Small intestine (tissue), 7 donors: ENCODE data around the gene FBXW8. TPM values are rescaled to one million over a fixed set of nuclear protein-coding genes. Genes with fewer than 3 reads are reported as not detected.

Experiments
- DNase-seq, 2 donors: peaks; one replicate each; pipeline versions ENCODE4 v3.0.0 to v3.0.0-alpha.2; 2013
- FAIRE-seq: peaks from 2 replicates; lab custom pipeline; 2012; peaks lifted over from hg19 to GRCh38; lab: Jason Lieb, UNC
- H3K27ac ChIP-seq, 3 donors: one replicate each; pipeline ENCODE4 v1.5.1; 2013; ENCODE audit warnings: low read length in 2 of 3, mild to moderate bottlenecking in 2 of 3, control low read depth in 1 of 3, inconsistent platforms in 1 of 3, low read depth in 1 of 3, moderate library complexity in 1 of 3
- H3K27me3 ChIP-seq, 3 donors: one replicate each; pipeline ENCODE4 v1.6.1; 2013; ENCODE audit warnings: low read length in 3 of 3, inconsistent platforms in 1 of 3; ENCODE audit not compliant: control insufficient read depth in 3 of 3, insufficient read depth in 3 of 3
- H3K36me3 ChIP-seq, 3 donors: one replicate each; pipeline ENCODE4 v1.6.1; 2013; ENCODE audit warnings: low read length in 3 of 3, inconsistent platforms in 1 of 3, low read depth in 1 of 3, mild to moderate bottlenecking in 1 of 3, moderate library complexity in 1 of 3; ENCODE audit not compliant: control insufficient read depth in 3 of 3, insufficient read depth in 2 of 3
- H3K4me1 ChIP-seq, 3 donors: one replicate each; pipeline ENCODE4 v1.6.1; 2013; ENCODE audit warnings: low read length in 2 of 3, inconsistent platforms in 1 of 3, low read depth in 1 of 3, mild to moderate bottlenecking in 1 of 3, moderate library complexity in 1 of 3; ENCODE audit not compliant: control insufficient read depth in 3 of 3, insufficient read depth in 2 of 3
- H3K4me3 ChIP-seq, 3 donors: one replicate each; pipeline ENCODE4 v1.5.1; 2013; ENCODE audit warnings: low read length in 3 of 3, control low read depth in 1 of 3, inconsistent platforms in 1 of 3, low read depth in 1 of 3, mild to moderate bottlenecking in 1 of 3, moderate library complexity in 1 of 3
- H3K9me3 ChIP-seq, 2 donors: one replicate each; pipeline ENCODE4 v1.6.1; 2013; ENCODE audit warnings: low read depth in 1 of 2, low read length in 1 of 2; ENCODE audit not compliant: control insufficient read depth in 2 of 2, insufficient read depth in 1 of 2
- WGBS, 3 donors: extraction: QIAGEN DNeasy Blood & Tissue Kit; methylation state at CpG; one replicate each; pipeline ENCODE4 v1.1.7; 2013; 5-methylcytosine and 5-hydroxymethylcytosine counted together
- polyA plus RNA-seq, 4 donors: library from polyadenylated mRNA; stranded (reverse) in 3 of 4; unstranded in 1 of 4; fragments of 200-250 nt in 3 of 4; fragments of 120-200 nt in 1 of 4; gene quantifications; one replicate each; pipeline versions ENCODE4 v1.2.1 to v1.2.3, GENCODE V29; 2013
- donor health status: healthy with polysubstance abuse.
- donor health status: control.
- donor health status: control.
- donor health status: Bipolar disorder and iron deficiency.
- donor health status: healthy.

Gene FBXW8
- polyA plus RNA-seq, 4 donors: 1.1 to 13.1 (median 3.5) TPM

DNA sequence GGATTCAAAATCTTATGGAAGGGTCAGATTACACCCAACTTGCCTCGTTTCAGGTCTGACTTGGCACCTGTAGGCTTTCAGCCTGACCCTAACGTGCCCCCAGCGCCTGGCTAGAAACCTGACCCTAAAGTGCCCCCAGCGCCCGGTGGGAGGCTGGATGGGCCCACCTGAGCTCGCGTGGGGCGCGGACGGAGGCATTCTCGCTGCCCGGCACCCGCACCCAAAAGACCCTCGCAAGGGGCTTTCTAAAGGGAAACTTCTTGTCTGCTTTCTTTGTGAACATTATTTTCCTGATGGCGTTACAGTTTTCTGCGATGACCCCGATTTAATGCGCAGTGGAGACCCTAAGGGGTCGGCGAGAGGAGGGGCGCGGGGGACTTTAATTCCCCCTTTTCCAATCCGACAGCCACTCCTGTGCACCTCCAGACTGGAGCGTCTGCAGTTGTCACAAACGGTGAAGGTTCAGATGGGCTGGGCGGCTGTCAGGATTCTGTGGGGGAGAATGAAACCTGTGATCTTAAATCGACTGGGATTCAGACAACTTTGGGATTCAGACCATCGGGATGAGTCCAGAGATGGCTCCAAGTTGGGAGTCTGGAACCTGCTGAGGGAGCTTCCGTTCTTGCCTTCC, 28.8 kb upstream of the FBXW8 start:
- no peaks in the 10 kb centered on the region for H3K9me3 ChIP-seq
- H3K4me3 ChIP-seq: no peak overlapping the region
- peaks cover 2 to 16% (median 4%) of the 10 kb centered on the region in 3 donors for H3K4me1 ChIP-seq
- no peak overlapping the region for H3K27ac ChIP-seq
- H3K27me3 ChIP-seq: peaks cover 26 to 68% (median 26%) of the 10 kb centered on the region in 3 donors
- no peaks in the 10 kb centered on the region for H3K36me3 ChIP-seq
- DNase-seq (no peak), FAIRE-seq (no peak)
- 3 to 7% (median 7%) methylated on average over 27 to 29 of the region's 29 CpGs for WGBS, 3 donors

DNA sequence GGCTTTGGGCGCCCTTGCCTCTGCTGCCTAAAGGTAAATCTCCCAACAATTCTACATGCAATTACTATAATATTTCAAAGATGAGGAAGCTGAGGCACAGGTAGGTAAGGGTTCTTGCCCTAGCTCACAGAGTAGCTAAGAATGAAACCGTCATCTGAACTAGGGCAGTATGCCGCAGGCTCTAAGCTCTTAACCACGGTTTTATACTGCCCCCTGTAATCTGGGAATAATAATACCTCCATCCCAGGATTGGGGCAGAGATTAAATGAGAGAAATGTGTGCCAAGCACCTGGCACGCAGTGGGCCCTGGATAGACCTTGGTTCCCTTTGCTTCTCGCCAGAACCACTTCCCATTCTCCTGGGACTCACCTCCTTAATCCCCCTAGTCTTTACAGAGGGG, 28.0 kb upstream of the FBXW8 start:
- H3K4me1 ChIP-seq: peaks cover 2 to 16% (median 4%) of the 10 kb centered on the region in 3 donors
- FAIRE-seq (no peak), DNase-seq (peak; percentile 4 to 17)
- no peak overlapping the region for H3K4me3 ChIP-seq
- no peak overlapping the region for H3K27ac ChIP-seq
- H3K27me3 ChIP-seq: peaks cover 26 to 60% (median 26%) of the 10 kb centered on the region in 3 donors
- WGBS, 3 donors: 16 to 24% (median 24%) methylated on average over 6 of the region's 6 CpGs
- H3K36me3 ChIP-seq: no peaks in the 10 kb centered on the region
- H3K9me3 ChIP-seq: no peaks in the 10 kb centered on the region

DNA sequence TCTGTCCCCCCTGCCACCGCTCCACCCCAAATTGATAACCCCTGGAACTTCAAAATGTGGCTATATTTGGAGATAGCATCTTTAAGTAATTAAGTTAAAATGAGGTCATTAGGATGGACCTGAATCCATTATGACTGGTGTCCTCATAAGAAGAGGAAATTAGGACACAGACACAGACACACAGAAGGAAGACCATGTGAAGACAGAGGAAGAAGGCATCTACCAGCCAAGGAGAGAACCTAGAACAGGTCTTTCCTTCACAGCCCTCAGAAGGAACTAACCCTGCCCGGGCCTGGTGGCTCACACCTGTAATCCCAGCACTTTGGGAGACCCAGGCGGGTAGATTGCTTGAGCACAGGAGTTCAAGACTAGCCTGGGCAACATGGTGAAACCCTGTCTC, 25.9 kb upstream of the FBXW8 start:
- 79 to 87% (median 84%) methylated on average over 3 of the region's 3 CpGs for WGBS, 3 donors
- H3K27me3 ChIP-seq: peaks cover 11 to 40% (median 24%) of the 10 kb centered on the region in 3 donors
- no peak overlapping the region for H3K27ac ChIP-seq
- FAIRE-seq (no peak), DNase-seq (no peak)
- no peaks in the 10 kb centered on the region for H3K9me3 ChIP-seq
- H3K4me1 ChIP-seq: peaks cover 0 to 7% (median 4%) of the 10 kb centered on the region in 3 donors
- H3K36me3 ChIP-seq: no peaks in the 10 kb centered on the region
- no peak overlapping the region for H3K4me3 ChIP-seq

DNA sequence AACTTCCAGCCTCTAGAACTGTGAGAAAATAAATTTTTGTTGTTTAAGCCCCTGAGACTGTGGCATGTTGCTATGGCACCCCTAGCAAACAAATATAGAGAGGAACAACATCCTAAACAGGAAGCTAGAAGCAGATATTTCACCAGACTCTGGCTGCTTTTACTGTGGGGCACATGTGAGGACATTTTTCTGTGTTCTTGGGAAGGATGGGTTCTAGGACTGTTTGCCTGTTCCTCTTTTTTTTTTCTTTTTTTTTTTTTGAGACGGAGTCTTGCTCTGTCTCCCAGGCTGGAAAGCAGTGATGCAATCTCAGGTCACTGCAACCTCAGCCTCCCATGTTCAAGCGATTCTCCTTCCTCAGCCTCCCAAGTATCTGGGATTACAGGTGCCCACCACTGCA, 25.3 kb upstream of the FBXW8 start:
- FAIRE-seq (no peak), DNase-seq (no peak)
- Histone ChIP-seq H3K27me3 (peaks cover 10 to 33% (median 18%) of the 10 kb centered on the region in 3 donors), H3K4me1 (peaks cover 0 to 7% (median 4%) of the 10 kb centered on the region in 3 donors), H3K36me3 (no peaks in the 10 kb centered on the region), H3K27ac (no peak overlapping the region), H3K9me3 (peaks cover 0 to 3% of the 10 kb centered on the region in 2 donors), H3K4me3 (no peak overlapping the region)
- WGBS, 3 donors: 78 to 91% (median 88%) methylated on average over 2 of the region's 2 CpGs

DNA sequence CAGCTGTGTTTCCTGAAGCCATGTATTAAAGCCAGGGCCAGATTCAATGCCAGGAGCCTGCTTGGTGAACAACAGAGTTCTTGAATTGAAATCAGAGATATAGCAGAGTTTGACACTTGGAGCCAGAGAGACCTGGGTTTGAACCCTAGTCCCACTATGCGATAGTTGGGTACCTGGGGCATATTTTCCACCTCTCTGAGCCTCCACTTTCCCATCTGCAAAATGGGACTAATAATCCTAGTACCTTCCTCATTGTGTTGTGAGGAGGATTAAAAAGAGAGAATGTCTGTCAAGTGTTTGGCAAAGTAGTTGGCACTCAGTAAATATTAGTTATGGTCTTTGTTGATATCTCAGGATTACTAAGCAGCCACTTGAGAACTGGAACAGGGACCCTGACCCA, 23.5 kb upstream of the FBXW8 start:
- Histone ChIP-seq H3K36me3 (no peaks in the 10 kb centered on the region), H3K9me3 (peaks cover 0 to 7% of the 10 kb centered on the region in 2 donors), H3K27me3 (peaks cover 0 to 23% (median 10%) of the 10 kb centered on the region in 3 donors), H3K4me3 (no peak overlapping the region), H3K4me1 (no peaks in the 10 kb centered on the region), H3K27ac (no peak overlapping the region)
- WGBS, 3 donors: 88 to 100% (median 92%) methylated on average over 1 of the region's 1 CpG
- DNase-seq (no peak), FAIRE-seq (no peak)

DNA sequence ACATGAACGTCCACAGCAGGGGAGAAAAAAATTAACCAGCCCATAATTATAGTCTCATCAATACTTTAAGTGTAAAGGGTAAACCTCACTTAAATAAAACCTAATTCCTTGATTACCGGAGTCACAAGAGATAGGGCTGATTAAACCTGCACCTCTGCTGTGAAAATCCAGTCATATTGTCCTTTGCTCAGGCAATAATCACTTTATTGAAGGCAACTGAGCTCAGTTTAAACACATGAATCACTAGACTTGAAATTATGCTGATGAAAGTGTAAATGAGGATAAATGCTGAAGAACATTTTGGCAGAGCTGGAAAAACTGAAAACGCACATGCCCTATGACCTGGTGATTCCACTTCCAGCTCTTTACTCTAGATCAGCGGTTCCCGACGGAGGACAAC, 22.9 kb upstream of the FBXW8 start:
- no peaks in the 10 kb centered on the region for H3K4me1 ChIP-seq
- H3K9me3 ChIP-seq: peaks cover 0 to 7% of the 10 kb centered on the region in 2 donors
- 16 to 55% (median 32%) methylated on average over 6 of the region's 6 CpGs for WGBS, 3 donors
- H3K36me3 ChIP-seq: no peaks in the 10 kb centered on the region
- no peak overlapping the region for H3K27ac ChIP-seq
- peaks cover 0 to 17% (median 4%) of the 10 kb centered on the region in 3 donors for H3K27me3 ChIP-seq
- FAIRE-seq: no peak
- DNase-seq: peak; percentile 31 to 33
- H3K4me3 ChIP-seq: no peak overlapping the region

DNA sequence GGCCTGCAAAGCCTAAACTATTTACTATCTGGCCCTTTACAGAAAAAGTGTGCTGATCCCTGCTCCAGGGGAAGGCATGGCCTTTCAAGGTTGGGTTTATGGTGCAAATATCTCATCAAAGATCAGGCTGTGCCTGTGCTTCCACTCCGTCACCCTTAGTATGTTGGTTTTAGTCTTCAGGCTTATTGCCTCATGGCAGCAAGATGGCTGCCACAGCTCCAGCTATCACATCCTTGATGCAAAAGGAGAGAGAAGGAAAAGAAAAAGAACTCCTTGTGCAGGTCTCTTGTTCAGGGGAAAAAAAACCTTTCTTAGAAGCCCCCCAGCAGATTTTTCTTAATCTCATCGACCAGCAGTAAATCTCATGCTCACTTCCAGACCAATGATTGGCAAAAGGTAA, 20.4 kb upstream of the FBXW8 start:
- Histone ChIP-seq H3K4me1 (no peaks in the 10 kb centered on the region), H3K9me3 (peaks cover 0 to 7% of the 10 kb centered on the region in 2 donors), H3K27me3 (peaks cover 0 to 3% (median 0%) of the 10 kb centered on the region in 3 donors), H3K4me3 (no peak overlapping the region), H3K27ac (no peak overlapping the region), H3K36me3 (no peaks in the 10 kb centered on the region)
- DNase-seq (no peak), FAIRE-seq (no peak)
- WGBS, 3 donors: 93 to 95% (median 93%) methylated on average over 2 of the region's 2 CpGs

DNA sequence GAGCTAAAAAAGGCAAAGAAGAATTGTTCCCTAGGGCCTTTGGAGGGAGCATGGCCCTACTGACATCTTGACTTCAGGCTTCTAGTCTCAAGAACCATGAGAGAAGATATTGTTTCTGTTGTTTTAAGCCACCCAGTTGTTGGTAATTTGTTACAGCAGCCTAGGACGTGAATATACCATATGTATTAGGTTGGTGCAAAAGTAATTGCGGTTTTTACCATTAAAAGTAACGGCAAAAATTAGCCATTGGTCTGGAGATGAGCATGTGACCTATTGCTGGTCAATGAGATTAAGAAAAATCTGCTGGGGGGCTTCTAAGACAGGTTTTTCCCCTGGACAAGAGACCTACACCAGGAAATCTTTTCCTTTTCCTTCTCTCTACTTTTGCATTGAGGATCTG, 19.7 kb upstream of the FBXW8 start:
- H3K9me3 ChIP-seq: peaks cover 0 to 7% of the 10 kb centered on the region in 2 donors
- WGBS, 3 donors: 79 to 86% (median 84%) methylated on average over 3 of the region's 3 CpGs
- H3K27me3 ChIP-seq: peaks cover 0 to 3% (median 0%) of the 10 kb centered on the region in 3 donors
- no peak overlapping the region for H3K27ac ChIP-seq
- H3K36me3 ChIP-seq: no peaks in the 10 kb centered on the region
- FAIRE-seq (no peak), DNase-seq (no peak)
- no peaks in the 10 kb centered on the region for H3K4me1 ChIP-seq
- no peak overlapping the region for H3K4me3 ChIP-seq
